GM23338 (cell line): Measurements from ENCODE around the gene PASK. TPM values are rescaled to one million over a fixed set of nuclear protein-coding genes. Genes with fewer than 3 reads are reported as not detected.

Source experiments
- EZH2 ChIP-seq: fragments of 200-600 bp; sonication (generic); IDR thresholded peaks from one replicate; pipeline ENCODE4 v1.8.0; 2017; ENCODE audit warnings: antibody characterized with exemption, mild to moderate bottlenecking, low read depth; ENCODE audit not compliant: unreplicated experiment
- JUNB ChIP-seq: IDR thresholded peaks from one replicate; pipeline ENCODE4 v1.6.1; 2016; ENCODE audit warnings: antibody characterized with exemption; ENCODE audit not compliant: unreplicated experiment
- STAT1 ChIP-seq: IDR thresholded peaks from one replicate; pipeline ENCODE4 v1.6.1; 2016; ENCODE audit warnings: antibody characterized with exemption; ENCODE audit not compliant: unreplicated experiment
- polyA plus RNA-seq: library from polyadenylated mRNA; unstranded; fragments of >200 nt; fragmentation: Nextera tagmentation; extraction: Ambion mirVana; gene quantifications from 2 replicates; pipeline ENCODE4 v1.2.1, GENCODE V29; 2016
- small RNA-seq: library from RNA; depleted of rRNA; stranded (forward); fragments of <200 nt; gene quantifications from one replicate; pipeline ENCODE3, GENCODE V24; 2014; ENCODE audit warnings: low replicate concordance
- total RNA-seq: library from RNA; depleted of rRNA; stranded (reverse); fragments of >200 nt; shearing (Covaris generic); gene quantifications from 2 replicates; pipeline ENCODE4 v1.2.3, GENCODE V29; 2014; rRNA removed

PASK gene
- total and polyA plus RNA-seq, 2 experiments from 2014 or later, result 12.5 to 38.4 TPM

DNA sequence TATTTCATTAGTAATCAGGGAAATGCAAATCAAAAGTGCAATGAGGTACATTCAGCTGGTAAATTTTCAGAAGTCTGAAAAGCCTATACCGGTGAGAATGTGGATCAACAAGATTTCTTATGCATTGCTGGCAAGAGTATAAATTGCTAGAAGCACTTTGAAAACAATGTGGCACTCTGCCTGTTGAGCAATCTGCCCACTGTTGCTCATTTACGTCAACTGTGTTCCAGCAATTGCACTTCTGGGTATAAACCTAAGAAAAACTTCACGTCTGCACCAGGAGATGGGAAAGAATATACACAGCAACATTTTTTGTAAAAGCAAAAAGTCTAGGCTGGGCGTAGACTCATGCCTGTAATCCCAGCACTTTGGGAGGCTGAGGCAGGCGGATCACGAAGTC is 88.0 kb downstream of the PASK start (continued):
- TF ChIP-seq JUNB (no peak), STAT1 (no peak), EZH2 (no peak)

Small RNA genes lying within 50 kb of the gene (small RNA-seq; reads per million reads assigned to genes)
- not detected for gene AC005237.2

Other genes with a start within 250 kb of the PASK start
- gene CROCC2, start 243.1 kb downstream of the PASK start, total RNA-seq, result not detected in 2 replicates
- gene CROCC2, start 243.1 kb downstream of the PASK start, polyA plus RNA-seq, result not detected in 2 replicates
- 1.1 and 2.8 TPM in 2 replicates for gene SNED1, start 150.9 kb downstream of the PASK start, total RNA-seq
- gene SNED1, start 150.9 kb downstream of the PASK start, polyA plus RNA-seq, result 1.3 and 1.5 TPM in 2 replicates
- 58.0 and 63.6 TPM in 2 replicates for gene MTERF4, start 47.2 kb downstream of the PASK start, total RNA-seq
- gene MTERF4, start 47.2 kb downstream of the PASK start, polyA plus RNA-seq, result 15.3 and 15.7 TPM in 2 replicates
- gene PPP1R7, start 995 bp upstream of the PASK start, total RNA-seq, result 48.2 and 60.2 TPM in 2 replicates
- 94.3 and 98.6 TPM in 2 replicates for gene PPP1R7, start 995 bp upstream of the PASK start, polyA plus RNA-seq
- 3.3 and 5.1 TPM in 2 replicates for gene ANO7, start 39.2 kb upstream of the PASK start, total RNA-seq
- gene ANO7, start 39.2 kb upstream of the PASK start, polyA plus RNA-seq, result 3.6 and 4.0 TPM in 2 replicates
- gene HDLBP, start 166.2 kb upstream of the PASK start, total RNA-seq, result 306 and 312 TPM in 2 replicates
- 218 and 230 TPM in 2 replicates for gene HDLBP, start 166.2 kb upstream of the PASK start, polyA plus RNA-seq
- gene SEPTIN2, start 166.5 kb upstream of the PASK start, total RNA-seq, result 370 and 393 TPM in 2 replicates
- 204 and 227 TPM in 2 replicates for gene SEPTIN2, start 166.5 kb upstream of the PASK start, polyA plus RNA-seq
- gene FARP2, start 206.8 kb upstream of the PASK start, total RNA-seq, result 22.6 and 26.8 TPM in 2 replicates
- 13.9 and 16.0 TPM in 2 replicates for gene FARP2, start 206.8 kb upstream of the PASK start, polyA plus RNA-seq